Mucosa of descending colon (tissue), 3 donors: ENCODE data around the gene ZNF678. TPM values are rescaled to one million over a fixed set of nuclear protein-coding genes. Genes with fewer than 3 reads are reported as not detected.

Source experiments
- ATAC-seq: fragments of 200-7000 bp; cut with Tn5 transposase; one replicate; pipeline ENCODE4 v1.9.1; 2020; ENCODE audit warnings: mild to moderate bottlenecking, moderate library complexity
- DNase-seq, 3 donors: peaks; one replicate each; pipeline ENCODE4 v3.0.0-alpha.2; 2020
- H3K36me3 ChIP-seq: fragments of 200-600 bp; one replicate; pipeline ENCODE4 v1.8.0; 2021; ENCODE audit warnings: low read depth, mild to moderate bottlenecking
- H3K4me1 ChIP-seq: fragments of 200-600 bp; one replicate; pipeline ENCODE4 v1.8.0; 2021; ENCODE audit warnings: low read depth, mild to moderate bottlenecking
- H3K4me3 ChIP-seq: fragments of 200-600 bp; one replicate; pipeline ENCODE4 v1.8.0; 2021; ENCODE audit warnings: mild to moderate bottlenecking
- H3K9me3 ChIP-seq: fragments of 200-600 bp; one replicate; pipeline ENCODE4 v1.8.0; 2021; ENCODE audit warnings: mild to moderate bottlenecking
- CTCF ChIP-seq: fragments of 200-600 bp; IDR thresholded peaks from one replicate; pipeline ENCODE4 v1.8.0; 2022; ENCODE audit warnings: antibody characterized with exemption, mild to moderate bottlenecking
- intact Hi-C, 2 donors: fragments of 100-400 bp; cut with DNase I in 1 of 2; cut with micrococcal nuclease in 1 of 2; formaldehyde crosslinking; loops; one replicate each; pipeline versions ENCODE4 v1.11.0 to v1.11.1; 2022; cut with DNase I, micrococcal nuclease
- total RNA-seq, 3 donors: library from RNA; stranded (reverse); fragmentation: NEBNext Ultra II Directional in 2 of 3; extraction: Animal tissue kit (Norgen Biotek cat#: 25700) in 2 of 3; gene quantifications; one replicate each; pipeline versions ENCODE4 v1.2.1 to v1.2.4, GENCODE V29; 2021 to 2023
- donor health status: DM: no; HTN: no; CAD: no; lungs with moderate emphysema.
- donor health status: DM: no; HTN: no; CAD: no.
- donor health status: DM: no; HTN: yes; CAD: no.

ZNF678 gene
- total RNA-seq, 3 donors from 2014 or later: 6.8 to 10.4 (median 8.9) TPM

GRCh38 chr1:227654858-227655752, 91.7 kb downstream of the ZNF678 start:
- no peak for ATAC-seq
- Histone ChIP-seq H3K4me3 (no peak overlapping the region), H3K36me3 (peaks cover 7% of the 10 kb centered on the region), H3K4me1 (no peaks in the 10 kb centered on the region), H3K9me3 (peaks cover 100% of the 10 kb centered on the region)
- intact Hi-C loops: no loop called here
- TF ChIP-seq CTCF: no peak
- no peak for DNase-seq

- Histone ChIP-seq H3K9me3 (peaks cover 100% of the 10 kb centered on the region), H3K36me3 (no peaks in the 10 kb centered on the region), H3K4me3 (no peak overlapping the region), H3K4me1 (no peaks in the 10 kb centered on the region)
- ATAC-seq (no peak), DNase-seq (no peak)
- intact Hi-C loops: no loop called here
- TF ChIP-seq CTCF: no peak
Observed at GRCh38 chr1:227661495-227661894, 98.1 kb downstream of the ZNF678 start.

- intact Hi-C loops: no loop called here
- H3K4me3 ChIP-seq: no peak overlapping the region
- ATAC-seq (no peak), DNase-seq (no peak)
- no peak for TF ChIP-seq CTCF
- H3K9me3 ChIP-seq: peaks cover 100% of the 10 kb centered on the region
- no peaks in the 10 kb centered on the region for H3K36me3 ChIP-seq
- no peaks in the 10 kb centered on the region for H3K4me1 ChIP-seq
Observed at GRCh38 chr1:227662933-227663332, 99.6 kb downstream of the ZNF678 start.

- no peak for DNase-seq
- intact Hi-C loops: no loop called here
- Histone ChIP-seq H3K4me3 (no peak overlapping the region), H3K4me1 (no peaks in the 10 kb centered on the region), H3K9me3 (peaks cover 100% of the 10 kb centered on the region), H3K36me3 (no peaks in the 10 kb centered on the region)
- ATAC-seq: no peak
- no peak for TF ChIP-seq CTCF
Observed at GRCh38 chr1:227666286-227666685, 102.9 kb downstream of the ZNF678 start.

GRCh38 chr1:227673441-227673840, 110.1 kb downstream of the ZNF678 start:
- Histone ChIP-seq H3K4me1 (no peaks in the 10 kb centered on the region), H3K36me3 (no peaks in the 10 kb centered on the region), H3K9me3 (peaks cover 99% of the 10 kb centered on the region), H3K4me3 (no peak overlapping the region)
- DNase-seq (no peak), ATAC-seq (no peak)
- no peak for TF ChIP-seq CTCF
- intact Hi-C loops: no loop called here
